Hepatocyte (in vitro differentiated cells): ENCODE data around the gene RNF141.

ENCODE experiments used
- EZH2 ChIP-seq: fragments of 200-600 bp; sonication (generic); IDR thresholded peaks from 2 replicates; pipeline ENCODE4 v1.6.1; 2016; ENCODE audit warnings: antibody characterized with exemption, mild to moderate bottlenecking, borderline replicate concordance
- EZH2phosphoT487 ChIP-seq: fragments of 200-600 bp; sonication (generic); IDR thresholded peaks from one replicate; pipeline ENCODE4 v1.6.1; 2018; ENCODE audit warnings: antibody characterized with exemption, mild to moderate bottlenecking, low read depth, moderate library complexity; ENCODE audit not compliant: unreplicated experiment, severe bottlenecking
- TF ChIP-seq, protein P1 (sequence below): fragments of 200-600 bp; sonication (generic); IDR thresholded peaks from 2 replicates; pipeline ENCODE4 v1.5.1; 2016; ENCODE audit warnings: antibody characterized with exemption, mild to moderate bottlenecking; ENCODE audit not compliant: poor library complexity

DNA sequence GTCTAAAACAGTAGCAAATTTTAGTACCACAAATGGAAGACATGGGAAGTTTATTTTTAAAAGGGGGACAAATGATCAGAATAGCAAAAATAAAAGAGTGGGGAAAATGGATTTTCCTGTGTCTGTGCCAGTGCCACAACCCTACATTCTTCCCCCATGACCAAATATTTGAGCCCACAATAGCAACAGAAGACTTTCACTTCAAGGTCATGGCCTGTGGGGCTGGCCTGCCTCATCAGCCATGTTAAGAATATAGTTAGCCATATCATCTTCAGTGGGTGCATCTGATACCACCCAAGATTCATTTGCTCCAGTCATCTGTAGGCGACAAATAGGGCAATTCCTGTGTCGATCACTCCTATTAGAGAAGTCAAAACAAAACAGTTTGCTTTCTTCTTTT lies 26.3 kb downstream of the RNF141 start:
- TF ChIP-seq, protein P1, sequence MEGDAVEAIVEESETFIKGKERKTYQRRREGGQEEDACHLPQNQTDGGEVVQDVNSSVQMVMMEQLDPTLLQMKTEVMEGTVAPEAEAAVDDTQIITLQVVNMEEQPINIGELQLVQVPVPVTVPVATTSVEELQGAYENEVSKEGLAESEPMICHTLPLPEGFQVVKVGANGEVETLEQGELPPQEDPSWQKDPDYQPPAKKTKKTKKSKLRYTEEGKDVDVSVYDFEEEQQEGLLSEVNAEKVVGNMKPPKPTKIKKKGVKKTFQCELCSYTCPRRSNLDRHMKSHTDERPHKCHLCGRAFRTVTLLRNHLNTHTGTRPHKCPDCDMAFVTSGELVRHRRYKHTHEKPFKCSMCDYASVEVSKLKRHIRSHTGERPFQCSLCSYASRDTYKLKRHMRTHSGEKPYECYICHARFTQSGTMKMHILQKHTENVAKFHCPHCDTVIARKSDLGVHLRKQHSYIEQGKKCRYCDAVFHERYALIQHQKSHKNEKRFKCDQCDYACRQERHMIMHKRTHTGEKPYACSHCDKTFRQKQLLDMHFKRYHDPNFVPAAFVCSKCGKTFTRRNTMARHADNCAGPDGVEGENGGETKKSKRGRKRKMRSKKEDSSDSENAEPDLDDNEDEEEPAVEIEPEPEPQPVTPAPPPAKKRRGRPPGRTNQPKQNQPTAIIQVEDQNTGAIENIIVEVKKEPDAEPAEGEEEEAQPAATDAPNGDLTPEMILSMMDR, result no peak
- TF ChIP-seq EZH2, result no peak
- TF ChIP-seq EZH2phosphoT487, result no peak
